ENCODE measurements around the gene ELL. TPM values are rescaled to one million over a fixed set of nuclear protein-coding genes. Genes with fewer than 3 reads are reported as not detected.

The ELL gene
- total and polyA plus RNA-seq, 2 experiments from 2014 or later = 11.3 to 20.1 TPM

DNA sequence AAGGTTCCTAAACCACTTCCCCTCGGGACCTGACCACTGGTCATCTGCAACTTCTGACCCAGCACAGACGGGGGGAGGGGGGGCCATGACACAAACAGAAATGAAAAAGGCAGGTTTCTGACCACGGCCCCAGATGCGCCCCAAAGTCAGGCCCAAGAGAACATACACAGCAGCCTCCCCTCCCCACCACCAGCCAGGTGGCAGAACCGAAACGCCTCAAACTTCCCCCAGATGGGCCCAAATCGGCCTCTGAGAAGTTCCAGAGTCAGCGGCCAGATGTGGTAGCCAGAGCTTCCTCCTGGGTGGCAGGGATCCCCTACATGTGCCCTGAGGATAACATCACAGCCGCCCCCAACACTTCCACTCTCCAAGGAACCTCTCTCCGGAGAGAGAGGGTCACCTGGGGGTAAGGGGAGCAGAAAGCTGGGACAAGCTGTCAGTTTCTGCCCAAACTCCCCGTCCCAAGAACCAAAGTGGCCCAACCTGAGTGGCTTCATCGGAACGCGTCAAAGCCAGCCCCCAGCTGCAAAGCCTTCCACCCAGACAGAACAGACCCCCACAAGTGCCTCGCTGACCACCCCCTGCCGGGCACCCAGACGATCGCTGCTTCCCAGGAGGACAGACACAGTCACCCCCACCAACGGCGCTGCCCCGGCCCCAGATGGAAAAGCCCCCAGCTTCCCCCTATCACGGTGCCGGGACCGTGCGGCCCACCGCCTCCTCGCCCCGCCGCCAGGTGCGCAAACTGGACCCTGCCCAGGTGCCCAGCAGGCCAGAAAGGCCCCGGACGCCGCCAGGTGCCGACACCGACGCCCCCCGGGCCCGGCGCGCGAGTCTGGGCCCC is 800 bp downstream of the ELL start:
- Histone ChIP-seq H3K4me3 (peak overlapping the region; percentile 87), H2AFZ (no peak overlapping the region), H3K79me2 (replicated peaks; ENCODE audit: insufficient read depth) (peaks cover 49% of the 10 kb centered on the region), H3K4me2 (peak overlapping the region; percentile 99), H4K20me1 (replicated peaks; ENCODE audit: insufficient read depth) (peaks cover 33% of the 10 kb centered on the region), H3K36me3 (ENCODE audit: insufficient read depth) (no peaks in the 10 kb centered on the region), H3F3A (replicated peaks; ENCODE audit: low read depth) (peaks cover 12% of the 10 kb centered on the region), H3K27me3 (ENCODE audit: insufficient read depth) (no peaks in the 10 kb centered on the region), H3K9me2 (ENCODE audit: insufficient read depth) (no peaks in the 10 kb centered on the region), H3K4me1 (ENCODE audit: insufficient read depth) (peaks cover 4% of the 10 kb centered on the region; the same call in 1 of the 2 replicates), H3K27ac (ENCODE audit: low read depth) (no peak overlapping the region)
- H3K4me1 Mint-ChIP-seq = peaks cover 11% of the 10 kb centered on the region
- no peaks in the 10 kb centered on the region for H3K9me3 Mint-ChIP-seq
- no peaks in the 10 kb centered on the region for H3K36me3 Mint-ChIP-seq (ENCODE audit: low read depth)
- TF ChIP-seq ZNF114 (CRISPR knock-in tag; IDR thresholded peaks at IDR 0.05) = no peak
- TF ChIP-seq JUNB (IDR thresholded peaks at IDR 0.05; ENCODE audit: unreplicated experiment) = no peak
- TF ChIP-seq POLR2AphosphoS5 (IDR thresholded peaks at IDR 0.05; ENCODE audit: low read depth) = no peak
- TF ChIP-seq NANOG (IDR thresholded peaks at IDR 0.05; ENCODE audit: borderline replicate concordance) = no peak
- no peak for TF ChIP-seq CREB1 (CRISPR knock-in tag; IDR thresholded peaks at IDR 0.05; ENCODE audit: low read depth)
- no peak for TF ChIP-seq STAT1 (IDR thresholded peaks at IDR 0.05; ENCODE audit: unreplicated experiment)
- TF ChIP-seq EZH2phosphoT487 (IDR thresholded peaks at IDR 0.05; ENCODE audit: unreplicated experiment) = no peak
- TF ChIP-seq EZH2 (IDR thresholded peaks at IDR 0.05; ENCODE audit: low read depth, unreplicated experiment) = no peak
- TF ChIP-seq, protein P1, sequence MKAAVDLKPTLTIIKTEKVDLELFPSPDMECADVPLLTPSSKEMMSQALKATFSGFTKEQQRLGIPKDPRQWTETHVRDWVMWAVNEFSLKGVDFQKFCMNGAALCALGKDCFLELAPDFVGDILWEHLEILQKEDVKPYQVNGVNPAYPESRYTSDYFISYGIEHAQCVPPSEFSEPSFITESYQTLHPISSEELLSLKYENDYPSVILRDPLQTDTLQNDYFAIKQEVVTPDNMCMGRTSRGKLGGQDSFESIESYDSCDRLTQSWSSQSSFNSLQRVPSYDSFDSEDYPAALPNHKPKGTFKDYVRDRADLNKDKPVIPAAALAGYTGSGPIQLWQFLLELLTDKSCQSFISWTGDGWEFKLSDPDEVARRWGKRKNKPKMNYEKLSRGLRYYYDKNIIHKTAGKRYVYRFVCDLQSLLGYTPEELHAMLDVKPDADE (IDR thresholded peaks at IDR 0.05) = no peak
- TF ChIP-seq, protein P2, sequence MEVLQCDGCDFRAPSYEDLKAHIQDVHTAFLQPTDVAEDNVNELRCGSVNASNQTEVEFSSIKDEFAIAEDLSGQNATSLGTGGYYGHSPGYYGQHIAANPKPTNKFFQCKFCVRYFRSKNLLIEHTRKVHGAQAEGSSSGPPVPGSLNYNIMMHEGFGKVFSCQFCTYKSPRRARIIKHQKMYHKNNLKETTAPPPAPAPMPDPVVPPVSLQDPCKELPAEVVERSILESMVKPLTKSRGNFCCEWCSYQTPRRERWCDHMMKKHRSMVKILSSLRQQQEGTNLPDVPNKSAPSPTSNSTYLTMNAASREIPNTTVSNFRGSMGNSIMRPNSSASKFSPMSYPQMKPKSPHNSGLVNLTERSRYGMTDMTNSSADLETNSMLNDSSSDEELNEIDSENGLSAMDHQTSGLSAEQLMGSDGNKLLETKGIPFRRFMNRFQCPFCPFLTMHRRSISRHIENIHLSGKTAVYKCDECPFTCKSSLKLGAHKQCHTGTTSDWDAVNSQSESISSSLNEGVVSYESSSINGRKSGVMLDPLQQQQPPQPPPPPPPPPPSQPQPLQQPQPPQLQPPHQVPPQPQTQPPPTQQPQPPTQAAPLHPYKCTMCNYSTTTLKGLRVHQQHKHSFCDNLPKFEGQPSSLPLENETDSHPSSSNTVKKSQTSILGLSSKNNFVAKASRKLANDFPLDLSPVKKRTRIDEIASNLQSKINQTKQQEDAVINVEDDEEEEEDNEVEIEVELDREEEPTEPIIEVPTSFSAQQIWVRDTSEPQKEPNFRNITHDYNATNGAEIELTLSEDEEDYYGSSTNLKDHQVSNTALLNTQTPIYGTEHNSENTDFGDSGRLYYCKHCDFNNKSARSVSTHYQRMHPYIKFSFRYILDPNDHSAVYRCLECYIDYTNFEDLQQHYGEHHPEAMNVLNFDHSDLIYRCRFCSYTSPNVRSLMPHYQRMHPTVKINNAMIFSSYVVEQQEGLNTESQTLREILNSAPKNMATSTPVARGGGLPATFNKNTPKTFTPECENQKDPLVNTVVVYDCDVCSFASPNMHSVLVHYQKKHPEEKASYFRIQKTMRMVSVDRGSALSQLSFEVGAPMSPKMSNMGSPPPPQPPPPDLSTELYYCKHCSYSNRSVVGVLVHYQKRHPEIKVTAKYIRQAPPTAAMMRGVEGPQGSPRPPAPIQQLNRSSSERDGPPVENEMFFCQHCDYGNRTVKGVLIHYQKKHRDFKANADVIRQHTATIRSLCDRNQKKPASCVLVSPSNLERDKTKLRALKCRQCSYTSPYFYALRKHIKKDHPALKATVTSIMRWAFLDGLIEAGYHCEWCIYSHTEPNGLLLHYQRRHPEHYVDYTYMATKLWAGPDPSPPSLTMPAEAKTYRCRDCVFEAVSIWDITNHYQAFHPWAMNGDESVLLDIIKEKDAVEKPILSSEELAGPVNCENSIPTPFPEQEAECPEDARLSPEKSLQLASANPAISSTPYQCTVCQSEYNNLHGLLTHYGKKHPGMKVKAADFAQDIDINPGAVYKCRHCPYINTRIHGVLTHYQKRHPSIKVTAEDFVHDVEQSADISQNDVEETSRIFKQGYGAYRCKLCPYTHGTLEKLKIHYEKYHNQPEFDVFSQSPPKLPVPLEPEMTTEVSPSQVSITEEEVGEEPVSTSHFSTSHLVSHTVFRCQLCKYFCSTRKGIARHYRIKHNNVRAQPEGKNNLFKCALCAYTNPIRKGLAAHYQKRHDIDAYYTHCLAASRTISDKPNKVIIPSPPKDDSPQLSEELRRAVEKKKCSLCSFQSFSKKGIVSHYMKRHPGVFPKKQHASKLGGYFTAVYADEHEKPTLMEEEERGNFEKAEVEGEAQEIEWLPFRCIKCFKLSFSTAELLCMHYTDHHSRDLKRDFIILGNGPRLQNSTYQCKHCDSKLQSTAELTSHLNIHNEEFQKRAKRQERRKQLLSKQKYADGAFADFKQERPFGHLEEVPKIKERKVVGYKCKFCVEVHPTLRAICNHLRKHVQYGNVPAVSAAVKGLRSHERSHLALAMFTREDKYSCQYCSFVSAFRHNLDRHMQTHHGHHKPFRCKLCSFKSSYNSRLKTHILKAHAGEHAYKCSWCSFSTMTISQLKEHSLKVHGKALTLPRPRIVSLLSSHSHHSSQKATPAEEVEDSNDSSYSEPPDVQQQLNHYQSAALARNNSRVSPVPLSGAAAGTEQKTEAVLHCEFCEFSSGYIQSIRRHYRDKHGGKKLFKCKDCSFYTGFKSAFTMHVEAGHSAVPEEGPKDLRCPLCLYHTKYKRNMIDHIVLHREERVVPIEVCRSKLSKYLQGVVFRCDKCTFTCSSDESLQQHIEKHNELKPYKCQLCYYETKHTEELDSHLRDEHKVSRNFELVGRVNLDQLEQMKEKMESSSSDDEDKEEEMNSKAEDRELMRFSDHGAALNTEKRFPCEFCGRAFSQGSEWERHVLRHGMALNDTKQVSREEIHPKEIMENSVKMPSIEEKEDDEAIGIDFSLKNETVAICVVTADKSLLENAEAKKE (CRISPR knock-in tag; IDR thresholded peaks at IDR 0.05) = no peak
- TF ChIP-seq, protein P3, sequence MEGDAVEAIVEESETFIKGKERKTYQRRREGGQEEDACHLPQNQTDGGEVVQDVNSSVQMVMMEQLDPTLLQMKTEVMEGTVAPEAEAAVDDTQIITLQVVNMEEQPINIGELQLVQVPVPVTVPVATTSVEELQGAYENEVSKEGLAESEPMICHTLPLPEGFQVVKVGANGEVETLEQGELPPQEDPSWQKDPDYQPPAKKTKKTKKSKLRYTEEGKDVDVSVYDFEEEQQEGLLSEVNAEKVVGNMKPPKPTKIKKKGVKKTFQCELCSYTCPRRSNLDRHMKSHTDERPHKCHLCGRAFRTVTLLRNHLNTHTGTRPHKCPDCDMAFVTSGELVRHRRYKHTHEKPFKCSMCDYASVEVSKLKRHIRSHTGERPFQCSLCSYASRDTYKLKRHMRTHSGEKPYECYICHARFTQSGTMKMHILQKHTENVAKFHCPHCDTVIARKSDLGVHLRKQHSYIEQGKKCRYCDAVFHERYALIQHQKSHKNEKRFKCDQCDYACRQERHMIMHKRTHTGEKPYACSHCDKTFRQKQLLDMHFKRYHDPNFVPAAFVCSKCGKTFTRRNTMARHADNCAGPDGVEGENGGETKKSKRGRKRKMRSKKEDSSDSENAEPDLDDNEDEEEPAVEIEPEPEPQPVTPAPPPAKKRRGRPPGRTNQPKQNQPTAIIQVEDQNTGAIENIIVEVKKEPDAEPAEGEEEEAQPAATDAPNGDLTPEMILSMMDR (conservative IDR thresholded peaks at IDR 0.05; ENCODE audit: low read depth in 2 of 2) = no peak; a peak in 1 of 4 replicates
- ATAC-seq (peak; percentile 3), DNase-seq (ENCODE audit: low spot score) (peak; percentile 38)
- peak overlapping the region; percentile 90 for H3K4me3 Mint-ChIP-seq
- H3K27me3 Mint-ChIP-seq (ENCODE audit: insufficient read depth, low read depth, poor library complexity) = peaks cover 17% of the 10 kb centered on the region
- peak overlapping the region; percentile 15; the same call in 1 of the 2 replicates for H3K27ac Mint-ChIP-seq
